Lung (tissue), 12 donors: ENCODE data around the gene ELF5. TPM values are rescaled to one million over a fixed set of nuclear protein-coding genes. Genes with fewer than 3 reads are reported as not detected.

Source experiments
- ATAC-seq: fragments of 200-7000 bp; cut with Tn5 transposase; one replicate; pipeline ENCODE4 v1.9.1; 2020; ENCODE audit warnings: moderate number of reproducible peaks; ENCODE audit not compliant: insufficient read depth, low FRiP score
- DNase-seq, 3 donors: peaks; one replicate each; pipeline ENCODE4 v3.0.0-alpha.2; 2013 to 2017
- H3K27ac ChIP-seq, 2 donors: one replicate each; pipeline ENCODE4 v1.5.1; 2013; ENCODE audit warnings: mild to moderate bottlenecking in 2 of 2, moderate library complexity in 2 of 2, control low read depth in 1 of 2, inconsistent platforms in 1 of 2, low read depth in 1 of 2, low read length in 1 of 2
- H3K27me3 ChIP-seq, 3 donors: one replicate each; pipeline ENCODE4 v1.5.1; 2013; ENCODE audit warnings: low read length in 2 of 3; ENCODE audit not compliant: control insufficient read depth in 3 of 3, insufficient read depth in 3 of 3
- H3K36me3 ChIP-seq, 4 donors: one replicate each; pipeline ENCODE4 v1.5.1; 2013; ENCODE audit warnings: low read length in 4 of 4, mild to moderate bottlenecking in 1 of 4, moderate library complexity in 1 of 4; ENCODE audit not compliant: control insufficient read depth in 4 of 4, insufficient read depth in 4 of 4
- H3K4me1 ChIP-seq, 5 donors: one replicate each; pipeline ENCODE4 v1.5.1; 2013; ENCODE audit warnings: low read length in 5 of 5, mild to moderate bottlenecking in 2 of 5, moderate library complexity in 1 of 5; ENCODE audit not compliant: control insufficient read depth in 5 of 5, insufficient read depth in 5 of 5
- H3K4me3 ChIP-seq: one replicate; pipeline ENCODE4 v1.5.1; 2013; ENCODE audit warnings: mild to moderate bottlenecking, control low read depth, moderate library complexity
- H3K9ac ChIP-seq, 2 donors: one replicate each; pipeline ENCODE4 v1.5.1; 2013; ENCODE audit warnings: low read length in 2 of 2, control low read depth in 1 of 2; ENCODE audit not compliant: insufficient read depth in 1 of 2
- H3K9me3 ChIP-seq, 4 donors: one replicate each; pipeline ENCODE4 v1.5.1; 2013; ENCODE audit warnings: low read length in 3 of 4, mild to moderate bottlenecking in 1 of 4, moderate library complexity in 1 of 4; ENCODE audit not compliant: control insufficient read depth in 4 of 4, insufficient read depth in 3 of 4
- WGBS, 2 donors: extraction: QIAGEN DNeasy Blood & Tissue Kit; methylation state at CpG; one replicate each; pipeline ENCODE4 v1.1.7; 2013; 5-methylcytosine and 5-hydroxymethylcytosine counted together
- polyA plus RNA-seq, 2 donors: library from polyadenylated mRNA; stranded (reverse); fragments of 200-250 nt; gene quantifications; one replicate each; pipeline ENCODE4 v1.2.1, GENCODE V29; 2013
- total RNA-seq, 2 donors: library from RNA; depleted of rRNA in 1 of 2; stranded (reverse); fragments of >200 nt in 1 of 2; gene quantifications; one replicate each; pipeline ENCODE4 v1.2.1, GENCODE V29; 2014 to 2021
- TF ChIP-seq, protein P1 (sequence below): IDR thresholded peaks from 2 replicates; pipeline ENCODE4 v1.5.1; 2012; ENCODE audit warnings: mild to moderate bottlenecking; ENCODE audit errors: control extremely low read depth, extremely low read depth
- donor health status: control.
- donor health status: control.
- donor health status: Bipolar disorder and iron deficiency.
- donor health status: healthy.
- donor health status: DM: yes; HTN: yes; CAD: no.

ELF5 gene
- total and polyA plus RNA-seq, 4 donors, result 1.4 to 24.6 (median 7.2) TPM

DNA sequence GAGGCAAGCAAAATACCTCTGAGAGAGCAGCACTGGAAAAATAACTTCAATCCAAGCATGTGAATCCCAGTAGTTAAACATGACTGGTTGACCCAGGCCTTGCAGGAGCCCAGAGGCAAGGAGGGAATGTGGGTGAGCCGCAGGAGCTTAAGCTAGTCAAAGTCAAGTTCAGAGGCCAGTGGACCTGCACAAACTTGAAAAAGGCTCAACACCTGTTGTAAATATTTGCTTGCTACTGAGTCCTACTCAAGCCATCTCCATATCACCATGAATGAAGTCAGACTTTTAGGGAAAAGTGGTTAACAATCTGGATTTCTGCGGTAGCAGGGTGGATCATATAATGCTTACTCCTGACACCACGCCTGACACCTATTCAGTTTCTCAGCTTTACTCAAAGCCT is 79.7 kb downstream of the ELF5 start:
- DNase-seq (no peak), ATAC-seq (no peak)
- no peak overlapping the region for H3K9ac ChIP-seq
- no peaks in the 10 kb centered on the region for H3K9me3 ChIP-seq
- H3K27me3 ChIP-seq, result no peaks in the 10 kb centered on the region
- H3K36me3 ChIP-seq, result no peaks in the 10 kb centered on the region
- 78 to 86% methylated on average over 3 of the region's 3 CpGs for WGBS, 2 donors
- TF ChIP-seq, protein P1, sequence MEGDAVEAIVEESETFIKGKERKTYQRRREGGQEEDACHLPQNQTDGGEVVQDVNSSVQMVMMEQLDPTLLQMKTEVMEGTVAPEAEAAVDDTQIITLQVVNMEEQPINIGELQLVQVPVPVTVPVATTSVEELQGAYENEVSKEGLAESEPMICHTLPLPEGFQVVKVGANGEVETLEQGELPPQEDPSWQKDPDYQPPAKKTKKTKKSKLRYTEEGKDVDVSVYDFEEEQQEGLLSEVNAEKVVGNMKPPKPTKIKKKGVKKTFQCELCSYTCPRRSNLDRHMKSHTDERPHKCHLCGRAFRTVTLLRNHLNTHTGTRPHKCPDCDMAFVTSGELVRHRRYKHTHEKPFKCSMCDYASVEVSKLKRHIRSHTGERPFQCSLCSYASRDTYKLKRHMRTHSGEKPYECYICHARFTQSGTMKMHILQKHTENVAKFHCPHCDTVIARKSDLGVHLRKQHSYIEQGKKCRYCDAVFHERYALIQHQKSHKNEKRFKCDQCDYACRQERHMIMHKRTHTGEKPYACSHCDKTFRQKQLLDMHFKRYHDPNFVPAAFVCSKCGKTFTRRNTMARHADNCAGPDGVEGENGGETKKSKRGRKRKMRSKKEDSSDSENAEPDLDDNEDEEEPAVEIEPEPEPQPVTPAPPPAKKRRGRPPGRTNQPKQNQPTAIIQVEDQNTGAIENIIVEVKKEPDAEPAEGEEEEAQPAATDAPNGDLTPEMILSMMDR, result no peak
- H3K4me1 ChIP-seq, result peaks cover 0 to 6% (median 0%) of the 10 kb centered on the region in 5 donors
- peak overlapping the region in 1 of 2 donors; percentile 44 for H3K27ac ChIP-seq
- no peak overlapping the region for H3K4me3 ChIP-seq

DNA sequence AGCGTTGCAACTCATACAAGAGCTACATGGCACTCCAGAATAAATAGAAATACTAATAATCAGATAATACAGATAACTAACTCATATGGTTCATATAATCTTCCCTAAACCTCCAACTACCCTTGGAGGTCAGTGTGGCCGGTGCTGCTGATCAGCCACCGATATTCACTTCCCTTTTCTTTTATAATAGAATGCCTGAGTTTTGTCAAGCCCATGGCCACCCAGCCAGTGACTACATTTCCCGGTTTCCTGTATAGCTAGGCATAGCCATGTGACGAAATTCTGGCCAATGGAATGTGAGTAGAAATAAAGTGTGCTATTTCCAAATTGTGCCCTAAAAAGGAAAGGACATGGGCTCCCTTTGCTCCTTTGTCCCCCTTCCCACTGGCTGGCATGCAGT is 80.8 kb downstream of the ELF5 start:
- TF ChIP-seq, protein P1, result no peak
- 51 to 67% methylated on average over 5 of the region's 5 CpGs for WGBS, 2 donors
- Histone ChIP-seq H3K9ac (no peak overlapping the region), H3K4me3 (no peak overlapping the region), H3K9me3 (no peaks in the 10 kb centered on the region), H3K27me3 (no peaks in the 10 kb centered on the region), H3K4me1 (peaks cover 0 to 6% (median 0%) of the 10 kb centered on the region in 5 donors), H3K36me3 (no peaks in the 10 kb centered on the region), H3K27ac (no peak overlapping the region)
- DNase-seq (no peak), ATAC-seq (no peak)

DNA sequence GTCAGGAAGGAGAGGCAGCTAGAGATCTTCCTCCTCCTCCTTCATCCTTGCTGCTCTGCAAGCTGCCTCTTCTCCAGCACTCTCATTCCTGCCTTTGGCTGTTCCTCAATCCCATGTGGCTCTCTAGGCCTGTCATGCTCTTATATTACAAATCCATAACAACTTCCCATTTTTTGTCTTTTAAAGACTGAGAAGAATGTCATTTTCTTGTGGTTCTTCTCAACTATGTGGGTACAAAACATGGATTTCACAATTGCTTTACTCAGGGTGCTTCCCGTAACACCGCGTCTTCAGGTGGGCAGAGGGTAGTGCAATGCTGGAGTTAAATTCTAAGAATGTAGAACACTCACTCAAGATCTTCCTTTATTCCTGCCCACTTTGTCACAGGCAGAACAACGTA is 81.6 kb downstream of the ELF5 start:
- DNase-seq, result no peak
- Histone ChIP-seq H3K9ac (no peak overlapping the region), H3K9me3 (no peaks in the 10 kb centered on the region), H3K36me3 (no peaks in the 10 kb centered on the region), H3K27me3 (no peaks in the 10 kb centered on the region), H3K4me3 (no peak overlapping the region), H3K4me1 (peaks cover 0 to 6% (median 2%) of the 10 kb centered on the region in 5 donors), H3K27ac (peak overlapping the region in 1 of 2 donors; percentile 52)
- TF ChIP-seq, protein P1, result no peak
- no peak for ATAC-seq
- WGBS, 2 donors, result 39 to 68% methylated on average over 4 of the region's 4 CpGs

Other genes starting within 250 kb of the ELF5 start
- 1 to 10 TPM; 2.8 to 3.3 TPM for gene ABTB2, start 155.8 kb downstream of the ELF5 start, total RNA-seq
- gene ABTB2, start 155.8 kb downstream of the ELF5 start, polyA plus RNA-seq, result 1 to 10 TPM in 1 of 2 donors, under 1 TPM in 1; 0.73 to 2.5 TPM
- 100 to 1,000 TPM; 119 to 319 TPM for gene CAT, start 74.9 kb downstream of the ELF5 start, total RNA-seq
- 10 to 100 TPM; 91.8 to 91.9 TPM for gene CAT, start 74.9 kb downstream of the ELF5 start, polyA plus RNA-seq
- gene EHF, start 107.3 kb upstream of the ELF5 start, total RNA-seq, result 100 to 1,000 TPM in 1 of 2 donors, 10 to 100 TPM in 1; 82.5 to 144 TPM
- gene EHF, start 107.3 kb upstream of the ELF5 start, polyA plus RNA-seq, result 10 to 100 TPM in 1 of 2 donors, 1 to 10 TPM in 1; 8.9 to 43.4 TPM